Muscle of back (tissue), 11 donors: ENCODE results near the gene NRSN1. TPM values are rescaled to one million over a fixed set of nuclear protein-coding genes. Genes with fewer than 3 reads are reported as not detected.
"Not testable (repeated sequence)": the region's sequence is repeated elsewhere in the genome, so short reads cannot be mapped to it uniquely, and the experiment has no call there.

Source experiments
- DNase-seq, 3 donors: peaks; one replicate each; pipeline versions ENCODE4 v3.0.0 to v3.0.0-alpha.2; 2013
- polyA plus RNA-seq, 10 donors: library from polyadenylated mRNA; unstranded; fragments of 120-200 nt; gene quantifications; one replicate each; pipeline ENCODE4 v1.2.1, GENCODE V29; 2013; ENCODE audit not compliant: insufficient read length in 10 of 10

The NRSN1 gene
- polyA plus RNA-seq, 10 donors, result 0.12 to 0.46 (median 0.20) TPM; not detected in 6

GRCh38 chr6:24140591-24140990 is 14.6 kb downstream of the NRSN1 start:
- peak; percentile 73 to 96 (median 92) for DNase-seq

GRCh38 chr6:24142733-24143132 is 16.7 kb downstream of the NRSN1 start:
- DNase-seq, result not testable (repeated sequence)

GRCh38 chr6:24145690-24146131 is 19.7 kb downstream of the NRSN1 start:
- no peak for DNase-seq

- DNase-seq, result no peak
These were observed 20.9 kb downstream of the NRSN1 start for GRCh38 chr6:24146871-24147270.

- no peak for DNase-seq
These were observed 21.6 kb downstream of the NRSN1 start for GRCh38 chr6:24147511-24148153.

- no peak for DNase-seq
These were observed 22.1 kb downstream of the NRSN1 start for GRCh38 chr6:24148154-24148570.

GRCh38 chr6:24148684-24149083 is 22.7 kb downstream of the NRSN1 start:
- DNase-seq, result no peak

GRCh38 chr6:24149296-24149695 is 23.3 kb downstream of the NRSN1 start:
- DNase-seq, result no peak

GRCh38 chr6:24149836-24150235 is 23.8 kb downstream of the NRSN1 start:
- DNase-seq, result no peak

GRCh38 chr6:24152014-24152413 is 26.0 kb downstream of the NRSN1 start:
- no peak for DNase-seq

GRCh38 chr6:24154121-24154520 is 28.1 kb downstream of the NRSN1 start:
- DNase-seq, result no peak

GRCh38 chr6:24157886-24158285 is 31.9 kb downstream of the NRSN1 start:
- DNase-seq, result peak in 2 of 3 donors; percentile 28 to 36

GRCh38 chr6:24183584-24183983 is 57.6 kb downstream of the NRSN1 start:
- no peak for DNase-seq

- DNase-seq, result no peak
These were observed 60.3 kb downstream of the NRSN1 start for GRCh38 chr6:24186349-24186748.

GRCh38 chr6:24187965-24188577 is 62.1 kb downstream of the NRSN1 start:
- DNase-seq, result no peak

- no peak for DNase-seq
These were observed 62.6 kb downstream of the NRSN1 start for GRCh38 chr6:24188578-24189080.

- no peak for DNase-seq
These were observed 65.3 kb downstream of the NRSN1 start for GRCh38 chr6:24191346-24191745.

- no peak for DNase-seq
These were observed 67.3 kb downstream of the NRSN1 start for GRCh38 chr6:24193364-24193763.

- DNase-seq, result no peak
These were observed 69.1 kb downstream of the NRSN1 start for GRCh38 chr6:24194978-24195700.

GRCh38 chr6:24195836-24196597 is 70.0 kb downstream of the NRSN1 start:
- no peak for DNase-seq
